Kidney epithelial cell (primary cell): ENCODE results near the gene MPV17L2. TPM values are rescaled to one million over a fixed set of nuclear protein-coding genes. Genes with fewer than 3 reads are reported as not detected.
A peak's percentile ranks its signal among the peaks of the same experiment; 100 is the strongest.

ENCODE experiments used
- DNase-seq: peaks from one replicate; pipeline ENCODE4 v3.0.0-alpha.2; 2010; ENCODE audit warnings: low read depth
- H3K27me3 ChIP-seq: 2 replicates; pipeline ENCODE4 v1.6.0; 2011; ENCODE audit warnings: low read length; ENCODE audit not compliant: control insufficient read depth, insufficient read depth
- H3K36me3 ChIP-seq: 2 replicates; pipeline ENCODE4 v1.5.1; 2011; ENCODE audit warnings: low read length; ENCODE audit not compliant: control insufficient read depth, insufficient read depth
- H3K4me3 ChIP-seq: 2 replicates; pipeline ENCODE4 v1.5.1; 2011; ENCODE audit warnings: low read depth, mild to moderate bottlenecking, control low read depth, low read length
- total RNA-seq: library from RNA; depleted of rRNA; stranded (reverse); fragments of >200 nt; gene quantifications from 2 replicates; pipeline ENCODE4 v1.2.3, GENCODE V29; 2015
- TF ChIP-seq, protein P1 (sequence below): IDR thresholded peaks from 2 replicates; pipeline ENCODE4 v1.5.1; 2011; ENCODE audit warnings: mild to moderate bottlenecking, moderate library complexity, low read length, control low read depth, inconsistent platforms; ENCODE audit not compliant: insufficient read depth, poor library complexity, severe bottlenecking

MPV17L2 gene
- total RNA-seq, 1 donor from 2014 or later, result 70.6 TPM

DNA sequence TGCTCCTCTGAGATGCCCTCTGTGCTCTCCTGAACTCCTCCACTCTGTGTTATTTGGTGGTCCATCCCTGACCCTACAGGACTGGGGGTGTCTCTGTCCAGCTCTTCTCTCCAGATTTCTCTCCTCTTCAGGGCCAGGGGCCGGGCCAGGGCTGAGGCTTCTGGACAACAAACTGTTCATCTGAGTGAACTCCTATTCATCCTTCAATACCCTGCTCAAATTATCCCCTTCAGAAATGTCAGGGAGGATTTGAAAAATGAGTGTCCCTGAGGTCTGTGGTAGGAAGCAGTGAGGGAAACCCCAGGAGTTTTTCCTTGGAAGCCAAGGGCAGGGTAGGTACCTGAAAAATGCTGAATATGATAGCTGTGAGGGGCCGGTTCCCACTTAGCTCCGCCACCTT is 25.6 kb downstream of the MPV17L2 start:
- no peak for DNase-seq
- Histone ChIP-seq H3K36me3 (no peaks in the 10 kb centered on the region), H3K4me3 (no peak overlapping the region), H3K27me3 (peaks cover 22% of the 10 kb centered on the region)
- TF ChIP-seq, protein P1, sequence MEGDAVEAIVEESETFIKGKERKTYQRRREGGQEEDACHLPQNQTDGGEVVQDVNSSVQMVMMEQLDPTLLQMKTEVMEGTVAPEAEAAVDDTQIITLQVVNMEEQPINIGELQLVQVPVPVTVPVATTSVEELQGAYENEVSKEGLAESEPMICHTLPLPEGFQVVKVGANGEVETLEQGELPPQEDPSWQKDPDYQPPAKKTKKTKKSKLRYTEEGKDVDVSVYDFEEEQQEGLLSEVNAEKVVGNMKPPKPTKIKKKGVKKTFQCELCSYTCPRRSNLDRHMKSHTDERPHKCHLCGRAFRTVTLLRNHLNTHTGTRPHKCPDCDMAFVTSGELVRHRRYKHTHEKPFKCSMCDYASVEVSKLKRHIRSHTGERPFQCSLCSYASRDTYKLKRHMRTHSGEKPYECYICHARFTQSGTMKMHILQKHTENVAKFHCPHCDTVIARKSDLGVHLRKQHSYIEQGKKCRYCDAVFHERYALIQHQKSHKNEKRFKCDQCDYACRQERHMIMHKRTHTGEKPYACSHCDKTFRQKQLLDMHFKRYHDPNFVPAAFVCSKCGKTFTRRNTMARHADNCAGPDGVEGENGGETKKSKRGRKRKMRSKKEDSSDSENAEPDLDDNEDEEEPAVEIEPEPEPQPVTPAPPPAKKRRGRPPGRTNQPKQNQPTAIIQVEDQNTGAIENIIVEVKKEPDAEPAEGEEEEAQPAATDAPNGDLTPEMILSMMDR, result no peak

DNA sequence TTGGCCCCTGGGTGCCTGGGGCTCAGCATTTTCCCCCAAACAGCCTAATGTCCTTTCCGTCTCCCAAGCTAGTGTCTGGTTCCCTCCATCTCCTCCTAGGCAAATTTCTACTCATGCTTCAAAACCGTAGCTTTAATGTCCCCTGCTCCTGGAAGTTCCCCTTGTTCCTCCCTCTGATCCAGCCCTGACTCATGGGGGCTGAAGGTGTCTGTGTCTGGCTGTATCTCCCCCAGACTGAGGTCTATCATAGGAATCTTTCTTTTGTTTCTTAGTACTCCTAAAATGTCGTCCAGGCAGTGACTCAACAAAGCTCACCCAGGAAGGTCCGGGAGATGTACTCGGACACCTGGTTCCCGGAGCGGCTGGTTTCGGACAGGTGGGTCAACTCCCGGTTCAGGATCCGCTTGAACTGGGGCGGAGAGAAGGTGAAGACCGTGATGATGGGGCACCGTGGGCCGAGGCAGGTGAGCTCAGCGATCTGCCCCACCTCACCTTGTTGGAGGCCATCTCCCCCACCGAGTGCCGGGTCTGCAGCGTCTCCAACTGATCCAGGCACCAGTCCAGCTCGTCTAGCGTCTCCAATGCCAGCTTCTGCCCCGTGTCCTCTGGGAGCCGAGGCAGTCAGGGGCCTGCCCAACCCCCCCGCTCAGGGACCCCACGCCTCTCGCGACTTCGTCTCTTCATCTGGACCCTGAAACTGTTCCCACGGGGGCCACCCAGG is 27.1 kb downstream of the MPV17L2 start:
- Histone ChIP-seq H3K4me3 (no peak overlapping the region), H3K36me3 (no peaks in the 10 kb centered on the region), H3K27me3 (peaks cover 28% of the 10 kb centered on the region)
- TF ChIP-seq, protein P1, result no peak
- DNase-seq, result no peak

DNA sequence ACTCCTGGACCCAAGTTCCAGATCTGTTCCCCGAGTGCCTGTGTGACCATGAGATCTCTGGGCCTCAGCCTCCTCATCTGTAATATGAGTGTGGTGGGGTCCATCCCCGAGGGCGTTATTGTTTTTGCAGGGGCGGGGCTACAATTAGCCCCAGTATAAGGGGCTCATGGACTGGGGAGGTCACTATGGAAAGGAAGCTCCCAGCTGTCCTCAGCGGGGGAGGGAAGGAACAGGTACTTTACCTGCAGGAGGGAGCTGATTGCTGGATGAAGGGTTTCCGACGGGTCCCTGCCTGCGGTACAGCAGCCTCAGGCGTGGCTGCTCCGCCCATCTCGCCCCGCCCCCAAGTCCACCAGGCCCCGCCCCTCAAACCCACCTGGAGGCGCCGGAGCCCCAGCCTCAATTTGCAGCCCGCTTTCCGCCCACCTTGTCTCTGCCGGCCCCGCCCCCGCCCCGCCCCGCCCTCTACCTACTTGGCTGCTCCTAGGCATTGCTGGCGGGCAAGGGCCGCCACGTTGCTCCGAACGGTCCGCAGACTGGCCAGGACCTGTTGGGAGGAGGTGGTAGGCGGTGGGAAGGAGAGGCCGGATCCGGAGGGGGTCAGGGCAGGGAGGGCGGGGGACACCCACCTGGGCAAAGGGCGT is 27.7 kb downstream of the MPV17L2 start:
- no peak for DNase-seq
- no peaks in the 10 kb centered on the region for H3K36me3 ChIP-seq
- TF ChIP-seq, protein P1, result no peak
- no peak overlapping the region for H3K4me3 ChIP-seq
- peaks cover 35% of the 10 kb centered on the region for H3K27me3 ChIP-seq

DNA sequence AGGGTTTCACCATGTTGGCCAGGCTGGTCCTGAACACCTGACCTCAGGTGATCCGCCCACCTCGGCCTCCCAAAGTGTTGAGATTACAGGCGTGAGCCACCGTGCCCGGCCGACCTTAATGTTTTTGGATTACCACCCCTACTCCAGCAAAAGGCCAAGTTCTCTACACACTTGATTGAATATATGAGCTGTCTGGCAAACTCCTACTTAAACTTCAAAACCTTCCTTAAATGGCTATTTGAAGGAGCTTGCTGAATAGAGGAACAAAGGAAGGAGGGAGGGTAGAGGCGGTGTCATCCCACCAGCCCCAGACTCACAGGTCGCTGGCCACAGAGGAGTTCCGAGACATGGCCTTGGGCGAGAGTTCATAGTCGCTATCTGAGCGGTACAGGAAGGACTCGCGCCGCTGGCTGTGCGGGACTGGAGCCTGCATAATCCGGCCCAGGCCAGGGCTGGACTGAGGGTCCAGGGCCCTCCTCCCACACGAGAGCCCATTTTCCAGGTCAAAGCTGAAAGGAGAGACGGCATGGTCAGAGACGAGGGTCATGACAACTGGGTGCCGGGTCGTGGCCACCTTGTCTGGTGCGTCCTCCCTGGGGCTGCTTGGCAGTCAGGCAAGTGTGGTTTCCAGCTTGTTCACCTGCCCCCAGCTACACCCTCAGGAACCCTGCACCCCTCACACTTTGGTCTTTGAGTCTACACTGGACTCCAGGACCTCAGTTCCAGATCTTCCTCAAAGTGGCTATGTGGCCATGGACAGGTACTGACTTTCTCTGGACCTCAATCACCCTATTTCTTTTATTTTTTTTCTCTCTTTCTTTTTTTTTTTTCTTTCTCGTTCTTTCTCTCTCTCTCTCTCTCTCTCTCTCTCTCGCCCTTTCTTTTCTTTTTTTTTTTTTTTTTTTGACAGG is 29.1 kb downstream of the MPV17L2 start:
- DNase-seq, result no peak
- Histone ChIP-seq H3K4me3 (no peak overlapping the region), H3K27me3 (peaks cover 48% of the 10 kb centered on the region), H3K36me3 (no peaks in the 10 kb centered on the region)
- TF ChIP-seq, protein P1, result no peak

DNA sequence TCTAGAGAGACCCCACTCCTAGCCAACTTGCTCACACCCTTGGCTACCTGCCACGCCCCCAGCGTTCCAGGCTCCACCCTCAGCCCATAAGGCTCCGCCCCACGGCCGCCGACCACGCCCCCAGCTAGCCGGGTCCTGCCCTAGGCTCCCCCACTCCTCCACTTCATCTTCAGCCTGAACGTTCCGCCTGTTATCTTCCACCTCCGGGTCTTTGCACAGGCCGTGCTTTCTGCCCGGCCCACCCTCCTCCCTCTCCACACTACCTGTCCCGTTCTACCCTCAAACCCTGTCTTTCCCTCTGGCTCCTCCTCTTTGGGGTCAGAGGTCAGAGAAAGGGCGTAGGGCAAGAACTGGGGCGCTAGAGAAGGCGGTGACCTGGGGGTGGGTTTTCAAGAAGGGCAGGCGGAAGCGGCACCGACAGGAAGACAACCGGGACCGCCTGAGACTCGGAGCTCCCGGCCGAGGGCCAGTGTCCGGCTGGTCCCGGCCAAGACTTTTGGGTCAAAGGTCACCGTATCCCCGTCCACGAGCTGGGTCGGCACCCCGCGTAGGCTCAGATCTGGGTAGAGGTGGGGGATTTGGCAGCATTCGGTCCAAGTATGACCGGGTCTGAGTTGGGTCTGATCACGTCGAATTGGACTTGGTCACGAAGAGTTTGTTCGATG is 31.0 kb downstream of the MPV17L2 start:
- H3K27me3 ChIP-seq, result peaks cover 55% of the 10 kb centered on the region
- TF ChIP-seq, protein P1, result no peak
- no peak for DNase-seq
- peak overlapping the region; percentile 39 for H3K4me3 ChIP-seq
- no peaks in the 10 kb centered on the region for H3K36me3 ChIP-seq
